ENCODE data around the gene ACOXL.
A peak's percentile ranks its signal among the peaks of the same experiment; 100 is the strongest.
"Not testable (repeated sequence)": the region's sequence is repeated elsewhere in the genome, so short reads cannot be mapped to it uniquely, and the experiment has no call there.

The ACOXL gene

GRCh38 chr2:111071600-111072171, 339.3 kb downstream of the ACOXL start:
- FAIRE-seq: peak; percentile 54
- DNase-seq (ENCODE audit: insufficient read length): no peak
- TF ChIP-seq TAF1 (IDR thresholded peaks at IDR 0.05; ENCODE audit: borderline replicate concordance, low read depth, low read length) (no peak), POLR2A (IDR thresholded peaks at IDR 0.05; ENCODE audit: low read depth, low read length) (no peak), POLR2AphosphoS5 (IDR thresholded peaks at IDR 0.05; ENCODE audit: low read depth, low read length) (no peak)

GRCh38 chr2:111072220-111072871, 340.0 kb downstream of the ACOXL start:
- FAIRE-seq (no peak), DNase-seq (ENCODE audit: insufficient read length) (no peak)
- TF ChIP-seq TAF1 (IDR thresholded peaks at IDR 0.05; ENCODE audit: borderline replicate concordance, low read depth, low read length): no peak
- no peak for TF ChIP-seq POLR2AphosphoS5 (IDR thresholded peaks at IDR 0.05; ENCODE audit: low read depth, low read length)
- no peak for TF ChIP-seq POLR2A (IDR thresholded peaks at IDR 0.05; ENCODE audit: low read depth, low read length)

- DNase-seq (ENCODE audit: insufficient read length); FAIRE-seq: not testable (repeated sequence)
Observed at GRCh38 chr2:111082659-111083058, 350.3 kb downstream of the ACOXL start.

- no peak for TF ChIP-seq TAF1 (IDR thresholded peaks at IDR 0.05; ENCODE audit: borderline replicate concordance, low read depth, low read length)
- TF ChIP-seq POLR2AphosphoS5 (IDR thresholded peaks at IDR 0.05; ENCODE audit: low read depth, low read length): no peak
- no peak for TF ChIP-seq POLR2A (IDR thresholded peaks at IDR 0.05; ENCODE audit: low read depth, low read length)
- FAIRE-seq (no peak), DNase-seq (ENCODE audit: insufficient read length) (no peak)
Observed at GRCh38 chr2:111091811-111092211, 359.4 kb downstream of the ACOXL start.

- TF ChIP-seq TAF1 (IDR thresholded peaks at IDR 0.05; ENCODE audit: borderline replicate concordance, low read depth, low read length) (no peak), POLR2A (IDR thresholded peaks at IDR 0.05; ENCODE audit: low read depth, low read length) (no peak), POLR2AphosphoS5 (IDR thresholded peaks at IDR 0.05; ENCODE audit: low read depth, low read length) (no peak)
- FAIRE-seq (no peak), DNase-seq (ENCODE audit: insufficient read length) (no peak)
Observed at GRCh38 chr2:111094691-111095090, 362.3 kb downstream of the ACOXL start.

- DNase-seq (ENCODE audit: insufficient read length) (no peak), FAIRE-seq (no peak)
- no peak for TF ChIP-seq POLR2AphosphoS5 (IDR thresholded peaks at IDR 0.05; ENCODE audit: low read depth, low read length)
- TF ChIP-seq POLR2A (IDR thresholded peaks at IDR 0.05; ENCODE audit: low read depth, low read length): no peak
- no peak for TF ChIP-seq TAF1 (IDR thresholded peaks at IDR 0.05; ENCODE audit: borderline replicate concordance, low read depth, low read length)
Observed at GRCh38 chr2:111095434-111095833, 363.1 kb downstream of the ACOXL start.

GRCh38 chr2:111099402-111099801, 367.0 kb downstream of the ACOXL start:
- DNase-seq (ENCODE audit: insufficient read length): no peak
- no peak for FAIRE-seq
- TF ChIP-seq TAF1 (IDR thresholded peaks at IDR 0.05; ENCODE audit: borderline replicate concordance, low read depth, low read length): no peak

GRCh38 chr2:111100087-111100764, 367.9 kb downstream of the ACOXL start:
- DNase-seq (ENCODE audit: insufficient read length) (no peak), FAIRE-seq (no peak)
- TF ChIP-seq POLR2AphosphoS5 (IDR thresholded peaks at IDR 0.05; ENCODE audit: low read depth, low read length): no peak

- peak; percentile 84 for FAIRE-seq
- TF ChIP-seq TAF1 (IDR thresholded peaks at IDR 0.05; ENCODE audit: borderline replicate concordance, low read depth, low read length): no peak
- TF ChIP-seq POLR2A (IDR thresholded peaks at IDR 0.05; ENCODE audit: low read depth, low read length): no peak
- no peak; the same call in 1 of the 2 replicates for TF ChIP-seq POLR2AphosphoS5 (IDR thresholded peaks at IDR 0.05; ENCODE audit: low read depth, low read length)
Observed at GRCh38 chr2:111100765-111101162, 368.4 kb downstream of the ACOXL start.

GRCh38 chr2:111101592-111101991, 369.2 kb downstream of the ACOXL start:
- DNase-seq (ENCODE audit: insufficient read length) (no peak), FAIRE-seq (peak; percentile 42)

More at GRCh38 chr2:111100765-111101162, 368.4 kb downstream of the ACOXL start:
- DNase-seq (ENCODE audit: insufficient read length): peak; percentile 6

GRCh38 chr2:111102216-111102615, 369.8 kb downstream of the ACOXL start:
- FAIRE-seq: no peak
- DNase-seq (ENCODE audit: insufficient read length): no peak
- TF ChIP-seq POLR2AphosphoS5 (IDR thresholded peaks at IDR 0.05; ENCODE audit: low read depth, low read length) (no peak), POLR2A (IDR thresholded peaks at IDR 0.05; ENCODE audit: low read depth, low read length) (no peak), TAF1 (IDR thresholded peaks at IDR 0.05; ENCODE audit: borderline replicate concordance, low read depth, low read length) (no peak)

More at GRCh38 chr2:111101592-111101991, 369.2 kb downstream of the ACOXL start:
- TF ChIP-seq TAF1 (IDR thresholded peaks at IDR 0.05; ENCODE audit: borderline replicate concordance, low read depth, low read length) (no peak), POLR2AphosphoS5 (IDR thresholded peaks at IDR 0.05; ENCODE audit: low read depth, low read length) (no peak), POLR2A (IDR thresholded peaks at IDR 0.05; ENCODE audit: low read depth, low read length) (no peak)

GRCh38 chr2:111105926-111106325, 373.6 kb downstream of the ACOXL start:
- TF ChIP-seq TAF1 (IDR thresholded peaks at IDR 0.05; ENCODE audit: borderline replicate concordance, low read depth, low read length) (no peak), POLR2AphosphoS5 (IDR thresholded peaks at IDR 0.05; ENCODE audit: low read depth, low read length) (no peak), POLR2A (IDR thresholded peaks at IDR 0.05; ENCODE audit: low read depth, low read length) (no peak)
- FAIRE-seq (no peak), DNase-seq (ENCODE audit: insufficient read length) (no peak)
